HG03045 (cell line): ENCODE results near the gene RFC4.

ENCODE experiments used
- ATAC-seq: cut with Tn5 transposase; IDR thresholded peaks from one replicate; pipeline ENCODE4 v1.9.1; 2021; ENCODE audit warnings: mild to moderate bottlenecking, moderate library complexity; ENCODE audit not compliant: unreplicated experiment

RFC4 gene

GRCh38 chr3:186754871-186755270 is 51.4 kb downstream of the RFC4 start:
- ATAC-seq = no peak

- ATAC-seq = no peak
Observed at GRCh38 chr3:186754006-186754405, 52.3 kb downstream of the RFC4 start.

DNA sequence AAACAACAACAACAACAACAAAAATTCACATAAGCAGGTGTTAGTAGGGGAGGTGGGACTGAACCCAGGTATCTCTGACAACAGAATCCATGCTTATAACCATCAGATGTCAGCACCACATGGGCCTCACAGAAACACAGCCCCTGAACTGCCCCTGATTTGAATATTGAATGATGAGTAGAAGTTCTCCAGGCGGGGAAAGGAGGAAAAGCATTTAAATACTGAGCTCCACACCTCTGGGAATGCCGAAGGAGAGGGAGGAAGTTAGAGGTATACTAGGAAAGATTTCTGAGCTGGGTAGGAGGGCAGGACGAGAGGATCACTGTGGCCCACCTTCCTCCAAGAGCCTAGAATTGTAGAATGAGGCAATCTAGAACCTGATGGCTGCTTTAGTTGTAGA is 54.8 kb downstream of the RFC4 start:
- no peak for ATAC-seq

DNA sequence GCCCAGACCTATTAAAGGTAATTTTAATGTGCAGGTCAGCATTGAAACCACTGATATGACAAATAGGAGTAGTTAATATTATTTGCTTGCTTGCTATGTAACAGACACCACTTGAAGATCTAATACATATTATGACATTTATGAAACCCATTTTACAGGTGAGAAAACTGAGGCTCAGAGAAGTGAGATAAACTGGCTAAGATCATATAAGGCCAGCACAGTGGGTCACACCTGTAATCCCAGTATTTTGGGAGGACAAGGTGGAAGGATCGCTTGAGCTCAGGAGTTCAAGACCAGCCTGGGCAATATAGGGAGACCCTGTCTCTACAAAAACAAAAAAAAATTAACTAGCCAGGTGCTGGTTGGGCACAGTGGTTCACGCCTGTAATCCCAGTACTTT is 56.0 kb downstream of the RFC4 start:
- no peak for ATAC-seq

DNA sequence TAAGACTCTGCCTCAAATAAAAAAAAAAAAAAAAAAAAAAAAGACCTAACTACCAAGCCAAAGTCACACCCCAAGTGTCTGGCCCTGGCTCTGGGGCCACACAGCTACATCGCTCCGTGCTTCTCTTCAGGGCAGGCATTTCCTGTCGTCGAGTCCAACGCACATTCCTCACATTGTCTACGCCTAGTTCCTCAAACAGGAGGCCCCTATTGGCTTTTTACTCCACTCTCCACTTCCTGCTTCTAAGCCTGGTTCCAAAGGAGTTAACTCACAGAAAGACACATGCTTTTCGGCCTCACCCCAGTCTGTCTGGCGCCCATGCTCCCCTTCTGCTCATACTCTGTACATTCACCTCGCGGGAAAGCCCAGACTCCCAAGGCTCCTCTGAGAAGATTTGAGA is 60.3 kb downstream of the RFC4 start:
- ATAC-seq = no peak

DNA sequence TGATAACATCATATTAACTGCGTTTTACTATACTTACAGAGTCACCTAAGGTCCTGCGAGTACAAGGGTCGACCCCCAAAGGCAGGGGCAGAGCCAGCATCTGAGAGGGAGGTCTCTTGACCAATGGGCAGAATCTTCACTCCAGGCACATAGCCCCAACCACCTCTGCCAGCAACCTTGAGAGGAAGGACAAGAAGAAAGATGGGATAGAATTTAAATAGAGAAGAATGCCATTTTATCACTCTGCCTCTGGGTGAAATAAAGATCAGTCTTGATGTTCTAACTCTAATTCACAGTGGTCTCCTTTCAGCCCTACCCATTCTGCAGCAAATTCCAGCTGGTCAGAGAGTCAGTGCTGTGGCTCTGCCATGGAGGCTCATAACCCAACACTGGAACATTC is 62.6 kb downstream of the RFC4 start:
- ATAC-seq = no peak

GRCh38 chr3:186742618-186743380 is 63.5 kb downstream of the RFC4 start:
- no peak for ATAC-seq
